ENCODE results near the gene RPLP1.

DNA sequence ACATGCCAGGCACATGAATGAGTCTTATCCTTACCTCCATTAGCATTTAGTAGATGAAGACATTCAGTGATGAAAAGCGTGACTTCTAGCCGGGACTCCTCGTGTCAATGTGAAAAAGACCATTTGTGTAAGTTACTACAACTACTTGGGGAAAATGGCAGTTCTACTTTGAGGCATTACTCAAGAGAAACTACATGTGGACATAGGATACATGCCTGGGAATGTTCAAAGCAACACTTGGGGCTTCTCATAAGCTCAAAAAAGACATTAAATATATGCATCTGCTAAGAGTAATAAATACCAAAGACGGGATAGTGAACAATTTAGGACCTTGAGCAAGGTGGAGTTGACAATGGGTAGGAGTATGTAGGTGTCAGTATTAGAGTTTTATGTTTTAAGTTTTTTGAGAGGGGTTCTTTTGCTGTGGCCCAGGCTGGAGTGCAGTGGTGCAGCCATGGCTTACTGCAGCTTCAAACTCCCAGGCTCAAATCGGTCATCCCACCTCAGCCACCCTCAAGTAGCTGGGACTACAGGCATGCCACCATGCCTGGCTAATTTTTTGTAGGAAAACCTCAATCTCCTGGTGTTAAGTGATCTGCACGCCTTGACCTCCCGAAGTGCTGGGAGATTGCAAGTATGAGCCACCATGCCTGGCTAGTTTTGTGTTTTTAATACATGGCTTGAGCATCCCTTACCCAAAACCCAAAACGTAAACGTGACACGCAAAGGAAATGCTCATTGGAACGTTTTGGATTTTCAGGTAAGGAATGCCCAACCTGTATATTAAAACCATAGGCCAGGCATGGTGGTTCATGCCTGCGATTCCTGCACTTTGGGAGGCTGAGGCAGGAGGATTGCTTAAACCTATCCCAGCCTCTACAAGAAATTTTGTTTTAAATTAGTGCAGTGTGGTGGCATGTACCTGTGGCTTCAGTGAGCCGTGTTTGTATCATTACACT lies 3.9 kb downstream of the RPLP1 start:
- TF ChIP-seq, protein P1, sequence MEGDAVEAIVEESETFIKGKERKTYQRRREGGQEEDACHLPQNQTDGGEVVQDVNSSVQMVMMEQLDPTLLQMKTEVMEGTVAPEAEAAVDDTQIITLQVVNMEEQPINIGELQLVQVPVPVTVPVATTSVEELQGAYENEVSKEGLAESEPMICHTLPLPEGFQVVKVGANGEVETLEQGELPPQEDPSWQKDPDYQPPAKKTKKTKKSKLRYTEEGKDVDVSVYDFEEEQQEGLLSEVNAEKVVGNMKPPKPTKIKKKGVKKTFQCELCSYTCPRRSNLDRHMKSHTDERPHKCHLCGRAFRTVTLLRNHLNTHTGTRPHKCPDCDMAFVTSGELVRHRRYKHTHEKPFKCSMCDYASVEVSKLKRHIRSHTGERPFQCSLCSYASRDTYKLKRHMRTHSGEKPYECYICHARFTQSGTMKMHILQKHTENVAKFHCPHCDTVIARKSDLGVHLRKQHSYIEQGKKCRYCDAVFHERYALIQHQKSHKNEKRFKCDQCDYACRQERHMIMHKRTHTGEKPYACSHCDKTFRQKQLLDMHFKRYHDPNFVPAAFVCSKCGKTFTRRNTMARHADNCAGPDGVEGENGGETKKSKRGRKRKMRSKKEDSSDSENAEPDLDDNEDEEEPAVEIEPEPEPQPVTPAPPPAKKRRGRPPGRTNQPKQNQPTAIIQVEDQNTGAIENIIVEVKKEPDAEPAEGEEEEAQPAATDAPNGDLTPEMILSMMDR (IDR thresholded peaks at IDR 0.05) = no peak
- no peak for TF ChIP-seq POLR2A (IDR thresholded peaks at IDR 0.05)
